ENCODE data around the gene RNF224. TPM values are rescaled to one million over a fixed set of nuclear protein-coding genes. Genes with fewer than 3 reads are reported as not detected.

Gene RNF224
- total and polyA plus RNA-seq, 10 of the 15 experiments (the other 5 are each of a cell fraction or from before 2014, with no cell fraction given) = not detected

- peak overlapping the region; percentile 74 for H2AFZ ChIP-seq (ENCODE audit: control insufficient read depth, low read depth, low read length)
- RAD21 ChIA-PET (ENCODE audit: unreplicated experiment) = interaction anchor here (0.7 to 1.5 kb wide), 12 partner anchors 13 to 113 kb away, joined by 3 to 9 read pairs (median 4); partner anchors contain the start of genes ANAPC2, RNF208, SSNA1 and TUBB4B
- no peak for FAIRE-seq
- POLR2A ChIA-PET = interaction anchor here (0.6 to 8.0 kb wide), 17 partner anchors 12 to 226 kb away, joined by 3 to 68 read pairs (median 5); partner anchors contain the start of genes CYSRT1, MAN1B1, RNF208 and TOR4A
- no peak for ATAC-seq
- H3K79me2 ChIP-seq (ENCODE audit: control insufficient read depth, insufficient read depth, low read length) = peaks cover 34% of the 10 kb centered on the region
- peak overlapping the region; percentile 62 for H3K27ac ChIP-seq (ENCODE audit: control insufficient read depth, insufficient read depth)
- 6% methylated on average over 23 of the region's 23 CpGs for WGBS (ENCODE audit: insufficient coverage, insufficient replicate concordance, low lambda C conversion rate, missing lambda C conversion rate)
- DNase-seq (ENCODE audit: low read depth, low spot score) = no peak
- H4K20me1 ChIP-seq (ENCODE audit: control insufficient read depth, insufficient read depth) = no peaks in the 10 kb centered on the region
- intact Hi-C loops (cut with micrococcal nuclease; ENCODE audit: unreplicated experiment) (loop anchor here (2.0 kb wide), 2 partner anchors 21 to 79 kb away; partner anchors contain the start of gene RNF208), in situ Hi-C loops (cut with MboI) (no loop called here)
- peak overlapping the region; percentile 78 for H3K9ac ChIP-seq (ENCODE audit: control insufficient read depth, insufficient read depth, low read length)
- peak overlapping the region; percentile 77 for H3K4me3 ChIP-seq
- BruUV-seq (replicated peaks) = no TSS peak
- CTCF ChIA-PET = interaction anchor here (0.6 to 1.9 kb wide), 11 partner anchors 12 to 76 kb away, joined by 3 to 11 read pairs (median 3); partner anchors contain the start of genes ANAPC2, RNF224 and SSNA1
- H3K27me3 ChIP-seq (replicated peaks in 1 of 2; ENCODE audit: control insufficient read depth in 2 of 2, insufficient read depth in 2 of 2, low read length in 1 of 2) = no peaks in the 10 kb centered on the region
- H3K36me3 ChIP-seq (ENCODE audit: control insufficient read depth in 2 of 2, insufficient read depth in 2 of 2, low read length in 1 of 2) = no peaks in the 10 kb centered on the region
- no peaks in the 10 kb centered on the region for H3K9me3 ChIP-seq (replicated peaks; ENCODE audit: control insufficient read depth, insufficient read depth, low read length)
- SMC1A ChIA-PET (ENCODE audit: uncharacterized antibody, unreplicated experiment) = interaction anchor here (0.6 to 4.6 kb wide), 6 partner anchors 12 to 253 kb away, joined by 3 to 18 read pairs (median 4); partner anchors contain the start of genes CYSRT1 and RNF208
- peak; percentile 11; the same call in 1 of the 2 replicates for TF ChIP-seq CBFB (IDR thresholded peaks at IDR 0.05; ENCODE audit: low read depth)
- peak; percentile 54 for TF ChIP-seq LARP7 (IDR thresholded peaks at IDR 0.05)
- no peak for TF ChIP-seq RUNX3 (IDR thresholded peaks at IDR 0.05; ENCODE audit: low read length)
- peaks cover 36% of the 10 kb centered on the region for H3K4me1 ChIP-seq (ENCODE audit: control insufficient read depth, insufficient read depth, low read length)
- H3K4me2 ChIP-seq (ENCODE audit: control insufficient read depth, insufficient read depth) = peak overlapping the region; percentile 86
Observed at GRCh38 chr9:137201205-137201868, 26.0 kb upstream of the RNF224 start.

- WGBS (ENCODE audit: insufficient coverage, insufficient replicate concordance, low lambda C conversion rate, missing lambda C conversion rate) = 45% methylated on average over 8 of the region's 8 CpGs
- ATAC-seq = no peak
- Histone ChIP-seq H3K4me1 (ENCODE audit: control insufficient read depth, insufficient read depth, low read length) (peaks cover 43% of the 10 kb centered on the region), H4K20me1 (ENCODE audit: control insufficient read depth, insufficient read depth) (no peaks in the 10 kb centered on the region), H3K36me3 (ENCODE audit: control insufficient read depth in 2 of 2, insufficient read depth in 2 of 2, low read length in 1 of 2) (no peaks in the 10 kb centered on the region), H3K4me3 (no peak overlapping the region), H3K4me2 (ENCODE audit: control insufficient read depth, insufficient read depth) (peak overlapping the region; percentile 41; the same call in 1 of the 2 replicates), H2AFZ (ENCODE audit: control insufficient read depth, low read depth, low read length) (no peak overlapping the region), H3K27ac (ENCODE audit: control insufficient read depth, insufficient read depth) (no peak overlapping the region), H3K9ac (ENCODE audit: control insufficient read depth, insufficient read depth, low read length) (no peak overlapping the region), H3K9me3 (replicated peaks; ENCODE audit: control insufficient read depth, insufficient read depth, low read length) (no peaks in the 10 kb centered on the region), H3K79me2 (ENCODE audit: control insufficient read depth, insufficient read depth, low read length) (peaks cover 45% of the 10 kb centered on the region), H3K27me3 (replicated peaks in 1 of 2; ENCODE audit: control insufficient read depth in 2 of 2, insufficient read depth in 2 of 2, low read length in 1 of 2) (no peaks in the 10 kb centered on the region)
- FAIRE-seq = no peak
- in situ Hi-C loops (cut with MboI) = no loop called here
- RAD21 ChIA-PET (ENCODE audit: unreplicated experiment) = interaction anchor here (0.8 to 1.2 kb wide), 3 partner anchors 19 to 53 kb away, joined by 3 to 7 read pairs (median 3); partner anchors contain the start of gene RNF208
- no peak for DNase-seq (ENCODE audit: low read depth, low spot score)
- POLR2A ChIA-PET = interaction anchor here (0.7 to 8.0 kb wide), 3 partner anchors 20 to 68 kb away, joined by 3 to 68 read pairs (median 29); partner anchors contain the start of genes CYSRT1 and RNF208
- CTCF ChIA-PET = interaction anchor here (1.3 to 1.7 kb wide), 3 partner anchors 25 to 46 kb away, joined by 3 to 6 read pairs (median 3); partner anchors contain the start of gene RNF224
- SMC1A ChIA-PET (ENCODE audit: uncharacterized antibody, unreplicated experiment) = interaction anchor here (0.7 to 4.6 kb wide), 2 partner anchors 17 to 21 kb away, joined by 3 to 18 read pairs; partner anchors contain the start of genes CYSRT1 and RNF208
- intact Hi-C loops (cut with micrococcal nuclease; ENCODE audit: unreplicated experiment) = no loop called here
- BruUV-seq (replicated peaks) = no TSS peak
- TF ChIP-seq IRF4 (IDR thresholded peaks at IDR 0.05; ENCODE audit: low read depth, low read length) (no peak), NBN (IDR thresholded peaks at IDR 0.05) (no peak), ETV6 (conservative IDR thresholded peaks at IDR 0.05 in 1 of 2, IDR thresholded peaks at IDR 0.05 in 1 of 2; ENCODE audit: borderline replicate concordance in 1 of 2, low read depth in 1 of 2) (no peak), MYB (IDR thresholded peaks at IDR 0.05; ENCODE audit: borderline replicate concordance, low read depth, low read length) (no peak), RELA (IDR thresholded peaks at IDR 0.05; ENCODE audit: borderline replicate concordance, partially characterized antibody) (no peak), IRF5 (IDR thresholded peaks at IDR 0.05; ENCODE audit: borderline replicate concordance) (no peak), NFXL1 (IDR thresholded peaks at IDR 0.05; ENCODE audit: borderline replicate concordance) (no peak), E2F8 (IDR thresholded peaks at IDR 0.05; ENCODE audit: low read depth, partially characterized antibody) (no peak)
Observed at GRCh38 chr9:137202966-137203365, 24.3 kb upstream of the RNF224 start.

Data from GM12878 (cell line).